ENCODE results near the gene ELOVL7.

DNA sequence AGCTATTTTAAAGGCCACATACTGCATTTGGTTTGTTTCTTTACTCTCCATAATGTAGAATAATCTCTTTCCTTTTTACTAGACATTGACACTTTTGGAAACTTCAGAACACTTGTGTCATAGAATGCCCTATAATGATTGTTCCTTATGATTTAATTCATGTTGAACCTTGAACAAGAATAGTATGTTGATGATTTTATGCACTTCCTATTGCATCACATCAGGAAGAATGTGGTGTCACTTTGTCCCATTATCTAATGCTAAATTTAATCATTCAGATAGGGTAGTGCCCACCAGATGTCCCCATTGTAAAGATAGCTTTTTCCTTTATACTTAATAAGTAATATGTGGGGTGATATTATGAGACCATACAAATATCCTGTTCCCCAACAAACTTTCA is 124.7 kb downstream of the ELOVL7 start:
- TF ChIP-seq, protein P1, sequence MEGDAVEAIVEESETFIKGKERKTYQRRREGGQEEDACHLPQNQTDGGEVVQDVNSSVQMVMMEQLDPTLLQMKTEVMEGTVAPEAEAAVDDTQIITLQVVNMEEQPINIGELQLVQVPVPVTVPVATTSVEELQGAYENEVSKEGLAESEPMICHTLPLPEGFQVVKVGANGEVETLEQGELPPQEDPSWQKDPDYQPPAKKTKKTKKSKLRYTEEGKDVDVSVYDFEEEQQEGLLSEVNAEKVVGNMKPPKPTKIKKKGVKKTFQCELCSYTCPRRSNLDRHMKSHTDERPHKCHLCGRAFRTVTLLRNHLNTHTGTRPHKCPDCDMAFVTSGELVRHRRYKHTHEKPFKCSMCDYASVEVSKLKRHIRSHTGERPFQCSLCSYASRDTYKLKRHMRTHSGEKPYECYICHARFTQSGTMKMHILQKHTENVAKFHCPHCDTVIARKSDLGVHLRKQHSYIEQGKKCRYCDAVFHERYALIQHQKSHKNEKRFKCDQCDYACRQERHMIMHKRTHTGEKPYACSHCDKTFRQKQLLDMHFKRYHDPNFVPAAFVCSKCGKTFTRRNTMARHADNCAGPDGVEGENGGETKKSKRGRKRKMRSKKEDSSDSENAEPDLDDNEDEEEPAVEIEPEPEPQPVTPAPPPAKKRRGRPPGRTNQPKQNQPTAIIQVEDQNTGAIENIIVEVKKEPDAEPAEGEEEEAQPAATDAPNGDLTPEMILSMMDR (IDR thresholded peaks at IDR 0.05; ENCODE audit: low read length) = no peak
- no peak for TF ChIP-seq EZH2 (IDR thresholded peaks at IDR 0.05; ENCODE audit: borderline replicate concordance, low read length)

Data from OCI-LY1 (cell line).